ENCODE measurements around the gene FXR2. TPM values are rescaled to one million over a fixed set of nuclear protein-coding genes. Genes with fewer than 3 reads are reported as not detected.

FXR2 gene
- total and polyA plus RNA-seq, 10 of the 15 experiments (the other 5 are each of a cell fraction or from before 2014, with no cell fraction given) = 1.6 to 33.3 (median 22.0) TPM

GRCh38 chr17:7552621-7553051 is 62.1 kb downstream of the FXR2 start (continued):
- TF ChIP-seq LARP7 (IDR thresholded peaks at IDR 0.05) (no peak), RAD51 (IDR thresholded peaks at IDR 0.05) (peak; percentile 49; the same call in 1 of the 2 replicates), ELK1 (IDR thresholded peaks at IDR 0.05; ENCODE audit: low read depth, low read length) (no peak), KAT2A (conservative IDR thresholded peaks at IDR 0.05; ENCODE audit: control insufficient read depth, low read depth, low read length) (no peak), ZNF207 (IDR thresholded peaks at IDR 0.05; ENCODE audit: borderline replicate concordance) (no peak), TCF7 (IDR thresholded peaks at IDR 0.05; ENCODE audit: borderline replicate concordance) (no peak), DPF2 (IDR thresholded peaks at IDR 0.05) (peak; percentile 71; the same call in 1 of the 2 replicates)

- SMC1A ChIA-PET (ENCODE audit: uncharacterized antibody, unreplicated experiment) = interaction anchor here (1.2 to 1.6 kb wide), 4 partner anchors 10 to 38 kb away, joined by 3 to 6 read pairs (median 4); partner anchors contain the start of gene SENP3
- H3K9ac ChIP-seq (ENCODE audit: control insufficient read depth, insufficient read depth, low read length) = no peak overlapping the region
- H3K4me3 ChIP-seq = no peak overlapping the region
- RAD21 ChIA-PET (ENCODE audit: unreplicated experiment) = interaction anchor here (1.2 to 1.6 kb wide), 3 partner anchors 9 to 136 kb away, joined by 5 to 7 read pairs (median 7); partner anchors contain the start of gene TP53
- intact Hi-C loops (cut with micrococcal nuclease; ENCODE audit: unreplicated experiment) (no loop called here), in situ Hi-C loops (cut with MboI) (loop anchor here (25.0 kb wide), 1 partner anchor 514 kb away; the partner anchor contains the start of genes SLC16A11 and SLC16A13)
- H3K4me1 ChIP-seq (ENCODE audit: control insufficient read depth, insufficient read depth, low read length) = peaks cover 29% of the 10 kb centered on the region
- no peak overlapping the region for H3K4me2 ChIP-seq (ENCODE audit: control insufficient read depth, insufficient read depth)
- H3K9me3 ChIP-seq (replicated peaks; ENCODE audit: control insufficient read depth, insufficient read depth, low read length) = no peaks in the 10 kb centered on the region
- H2AFZ ChIP-seq (ENCODE audit: control insufficient read depth, low read depth, low read length) = no peak overlapping the region
- no peak for TF ChIP-seq FOS (IDR thresholded peaks at IDR 0.05; ENCODE audit: borderline replicate concordance, extremely low read depth, insufficient read length)
- TF ChIP-seq SUPT20H (IDR thresholded peaks at IDR 0.05; ENCODE audit: borderline replicate concordance, control insufficient read depth, low read depth, low read length) = no peak
- no peak for TF ChIP-seq NR2F1 (conservative IDR thresholded peaks at IDR 0.05)
- TF ChIP-seq SIN3A (IDR thresholded peaks at IDR 0.05; ENCODE audit: low read depth, low read length) = no peak
- no peak for TF ChIP-seq CREB1 (IDR thresholded peaks at IDR 0.05; ENCODE audit: low read depth)
- TF ChIP-seq RB1 (IDR thresholded peaks at IDR 0.05; ENCODE audit: borderline replicate concordance) = no peak
- no peak for TF ChIP-seq GATAD2B (conservative IDR thresholded peaks at IDR 0.05; ENCODE audit: low read depth)
- no peak for TF ChIP-seq EZH2 (IDR thresholded peaks at IDR 0.05; ENCODE audit: borderline replicate concordance, control insufficient read depth, low read depth, low read length)
- TF ChIP-seq USF2 (IDR thresholded peaks at IDR 0.05; ENCODE audit: borderline replicate concordance, low read depth, low read length) = no peak
- no peak for TF ChIP-seq STAT3 (IDR thresholded peaks at IDR 0.05; ENCODE audit: low read depth, low read length)
- TF ChIP-seq NFYB (IDR thresholded peaks at IDR 0.05; ENCODE audit: insufficient read depth, low read depth, low read length) = no peak
- TF ChIP-seq EP300 (IDR thresholded peaks at IDR 0.05; ENCODE audit: borderline replicate concordance in 1 of 2, control insufficient read depth in 1 of 2, low read depth in 2 of 2, low read length in 2 of 2) = no peak
- no peak for TF ChIP-seq TCF7 (IDR thresholded peaks at IDR 0.05; ENCODE audit: borderline replicate concordance)
- H3K27me3 ChIP-seq (replicated peaks in 1 of 2; ENCODE audit: control insufficient read depth in 2 of 2, insufficient read depth in 2 of 2, low read length in 1 of 2) = no peaks in the 10 kb centered on the region; a peak in 1 of 4 replicates
- ATAC-seq (no peak), FAIRE-seq (no peak), DNase-seq (ENCODE audit: low read depth, low spot score) (no peak)
- POLR2A ChIA-PET = interaction anchor here (1.0 to 1.5 kb wide), 2 partner anchors 11 to 20 kb away, joined by 3 to 5 read pairs; partner anchors contain the start of gene SENP3
- H4K20me1 ChIP-seq (ENCODE audit: control insufficient read depth, insufficient read depth) = no peaks in the 10 kb centered on the region
- H3K79me2 ChIP-seq (ENCODE audit: control insufficient read depth, insufficient read depth, low read length) = no peaks in the 10 kb centered on the region
- no TSS peak for BruUV-seq (replicated peaks)
- CTCF ChIA-PET = interaction anchor here (2.0 to 2.5 kb wide), 2 partner anchors 9 to 36 kb away, joined by 12 to 20 read pairs; partner anchors contain the start of gene SENP3
- WGBS (ENCODE audit: insufficient coverage, insufficient replicate concordance, low lambda C conversion rate, missing lambda C conversion rate) = 72% methylated on average over 4 of the region's 4 CpGs
- H3K36me3 ChIP-seq (ENCODE audit: control insufficient read depth in 2 of 2, insufficient read depth in 2 of 2, low read length in 1 of 2) = no peaks in the 10 kb centered on the region
- H3K27ac ChIP-seq (ENCODE audit: control insufficient read depth, insufficient read depth) = no peak overlapping the region
These were observed 63.3 kb downstream of the FXR2 start for GRCh38 chr17:7551396-7551795.
